SU-DHL-6 (cell line): Measurements from ENCODE around the gene ZDHHC20.

Experiments
- H2AFZ ChIP-seq: fragments of 200-600 bp; sonication (generic); 2 replicates; pipeline ENCODE4 v1.6.1; 2014; ENCODE audit warnings: low read depth, mild to moderate bottlenecking, moderate library complexity, mixed read lengths, antibody characterized with exemption, low read length; ENCODE audit not compliant: severe bottlenecking
- H3F3A ChIP-seq: fragments of 200-600 bp; shearing (Covaris generic); 2 replicates; pipeline ENCODE4 v1.6.0; 2016; ENCODE audit warnings: antibody characterized with exemption, mild to moderate bottlenecking; ENCODE audit not compliant: insufficient read depth
- H3K27ac ChIP-seq: fragments of 200-600 bp; sonication (generic); 2 replicates; pipeline ENCODE4 v1.5.1; 2016; ENCODE audit warnings: low read depth, mild to moderate bottlenecking, low read length, moderate library complexity, mixed read lengths
- H3K27me3 ChIP-seq: fragments of 200-600 bp; sonication (generic), shearing (Covaris generic); 2 replicates; pipeline ENCODE4 v1.6.0; 2014; ENCODE audit warnings: mild to moderate bottlenecking, low read length
- H3K36me3 ChIP-seq: fragments of 200-600 bp; sonication (generic); 2 replicates; pipeline ENCODE4 v1.6.1; 2014; ENCODE audit warnings: mild to moderate bottlenecking, low read length, mixed read lengths
- H3K4me2 ChIP-seq: fragments of 300-600, 200-600 bp; shearing (Covaris generic), sonication (generic); 2 replicates; pipeline ENCODE4 v1.6.0; 2014; ENCODE audit warnings: low read length, low read depth, mild to moderate bottlenecking; ENCODE audit not compliant: poor library complexity, severe bottlenecking
- H3K4me3 ChIP-seq: fragments of 200-600 bp; sonication (generic); 2 replicates; pipeline ENCODE4 v1.5.1; 2014; ENCODE audit warnings: antibody characterized with exemption, low read length, mild to moderate bottlenecking, mixed read lengths; ENCODE audit not compliant: insufficient read depth, poor library complexity, severe bottlenecking
- H3K79me2 ChIP-seq: fragments of 200-600 bp; sonication (generic); 2 replicates; pipeline ENCODE4 v1.6.1; 2014; ENCODE audit warnings: mild to moderate bottlenecking, low read length, moderate library complexity; ENCODE audit not compliant: insufficient read depth
- H3K9ac ChIP-seq: fragments of 200-600 bp; sonication (generic); 2 replicates; pipeline ENCODE4 v1.7.0; 2014; ENCODE audit warnings: mild to moderate bottlenecking, low read length
- H3K9me2 ChIP-seq: fragments of 200-600 bp; sonication (generic); replicated peaks from 2 replicates; pipeline ENCODE4 v1.6.1; 2014; ENCODE audit warnings: low read length; ENCODE audit not compliant: insufficient read depth
- H3K9me3 ChIP-seq: fragments of 200-600 bp; sonication (generic); 2 replicates; pipeline ENCODE4 v1.6.1; 2014; ENCODE audit warnings: low read length, mixed read lengths; ENCODE audit not compliant: insufficient read depth
- H4K20me1 ChIP-seq: fragments of 200-600 bp; sonication (generic); 2 replicates; pipeline ENCODE4 v1.6.1; 2014; ENCODE audit warnings: low read depth, mild to moderate bottlenecking, antibody characterized with exemption, low read length, moderate library complexity, mixed read lengths
- CTCF ChIP-seq: fragments of 200-600 bp; sonication (generic); IDR thresholded peaks from one replicate; pipeline ENCODE4 v1.5.1; 2017; ENCODE audit warnings: antibody characterized with exemption, mild to moderate bottlenecking, low read length, moderate library complexity; ENCODE audit not compliant: insufficient read depth, poor library complexity, severe bottlenecking
- EZH2phosphoT487 ChIP-seq: fragments of 200-600 bp; sonication (generic), shearing (Covaris generic); conservative IDR thresholded peaks from 2 replicates; pipeline ENCODE4 v1.6.1; 2018; ENCODE audit warnings: mild to moderate bottlenecking, antibody characterized with exemption, low read length, moderate library complexity, mixed read lengths

The ZDHHC20 gene

GRCh38 chr13:21343659-21344058 lies 115.4 kb downstream of the ZDHHC20 start:
- Histone ChIP-seq H2AFZ (no peak overlapping the region), H3K9ac (no peak overlapping the region)
- TF ChIP-seq EZH2phosphoT487: no peak
- TF ChIP-seq CTCF: no peak

GRCh38 chr13:21342699-21343442 lies 116.2 kb downstream of the ZDHHC20 start:
- Histone ChIP-seq H3K79me2 (no peaks in the 10 kb centered on the region), H3K27me3 (no peaks in the 10 kb centered on the region), H3K4me2 (no peak overlapping the region)

More at GRCh38 chr13:21343659-21344058, 115.4 kb downstream of the ZDHHC20 start:
- H3F3A ChIP-seq: no peaks in the 10 kb centered on the region
- H3K4me3 ChIP-seq: no peak overlapping the region
- H3K36me3 ChIP-seq: no peaks in the 10 kb centered on the region
- H3K79me2 ChIP-seq: no peaks in the 10 kb centered on the region
- no peaks in the 10 kb centered on the region for H3K9me3 ChIP-seq
- H3K27ac ChIP-seq: no peak overlapping the region
- no peaks in the 10 kb centered on the region for H3K27me3 ChIP-seq
- no peak overlapping the region for H3K4me2 ChIP-seq
- H4K20me1 ChIP-seq: no peaks in the 10 kb centered on the region
- H3K9me2 ChIP-seq: no peaks in the 10 kb centered on the region

GRCh38 chr13:21341637-21342422 lies 117.3 kb downstream of the ZDHHC20 start:
- H3K79me2 ChIP-seq: no peaks in the 10 kb centered on the region
- H3K4me2 ChIP-seq: no peak overlapping the region
- H2AFZ ChIP-seq: no peak overlapping the region
- no peak overlapping the region for H3K27ac ChIP-seq
- H3K4me3 ChIP-seq: no peak overlapping the region
- H3K9ac ChIP-seq: no peak overlapping the region
- H3F3A ChIP-seq: no peaks in the 10 kb centered on the region
- H3K27me3 ChIP-seq: no peaks in the 10 kb centered on the region
- TF ChIP-seq EZH2phosphoT487 (no peak), CTCF (no peak)
- H3K9me2 ChIP-seq: no peaks in the 10 kb centered on the region
- no peaks in the 10 kb centered on the region for H3K36me3 ChIP-seq
- H3K9me3 ChIP-seq: no peaks in the 10 kb centered on the region
- H4K20me1 ChIP-seq: no peaks in the 10 kb centered on the region

More at GRCh38 chr13:21342699-21343442, 116.2 kb downstream of the ZDHHC20 start:
- TF ChIP-seq CTCF (no peak), EZH2phosphoT487 (no peak)
- H3F3A ChIP-seq: no peaks in the 10 kb centered on the region
- no peak overlapping the region for H3K4me3 ChIP-seq
- H3K9me3 ChIP-seq: no peaks in the 10 kb centered on the region
- no peaks in the 10 kb centered on the region for H3K36me3 ChIP-seq
- H3K27ac ChIP-seq: no peak overlapping the region
- H2AFZ ChIP-seq: no peak overlapping the region
- H4K20me1 ChIP-seq: no peaks in the 10 kb centered on the region
- no peaks in the 10 kb centered on the region for H3K9me2 ChIP-seq
- H3K9ac ChIP-seq: no peak overlapping the region
